Retinal pigment epithelial cell (primary cell): ENCODE measurements around the gene DRC7.

ENCODE experiments used
- DNase-seq: peaks from one replicate; pipeline ENCODE4 v3.0.0-alpha.2; 2010; ENCODE audit warnings: low read depth
- H3K4me3 ChIP-seq: 2 replicates; pipeline ENCODE4 v1.5.1; 2011; ENCODE audit warnings: mild to moderate bottlenecking, low read length, control low read depth, moderate library complexity
- TF ChIP-seq, protein P1 (sequence below): conservative IDR thresholded peaks from 2 replicates; pipeline ENCODE4 v1.5.1; 2011; ENCODE audit warnings: low read depth, low read length, control low read depth, inconsistent platforms

The DRC7 gene

DNA sequence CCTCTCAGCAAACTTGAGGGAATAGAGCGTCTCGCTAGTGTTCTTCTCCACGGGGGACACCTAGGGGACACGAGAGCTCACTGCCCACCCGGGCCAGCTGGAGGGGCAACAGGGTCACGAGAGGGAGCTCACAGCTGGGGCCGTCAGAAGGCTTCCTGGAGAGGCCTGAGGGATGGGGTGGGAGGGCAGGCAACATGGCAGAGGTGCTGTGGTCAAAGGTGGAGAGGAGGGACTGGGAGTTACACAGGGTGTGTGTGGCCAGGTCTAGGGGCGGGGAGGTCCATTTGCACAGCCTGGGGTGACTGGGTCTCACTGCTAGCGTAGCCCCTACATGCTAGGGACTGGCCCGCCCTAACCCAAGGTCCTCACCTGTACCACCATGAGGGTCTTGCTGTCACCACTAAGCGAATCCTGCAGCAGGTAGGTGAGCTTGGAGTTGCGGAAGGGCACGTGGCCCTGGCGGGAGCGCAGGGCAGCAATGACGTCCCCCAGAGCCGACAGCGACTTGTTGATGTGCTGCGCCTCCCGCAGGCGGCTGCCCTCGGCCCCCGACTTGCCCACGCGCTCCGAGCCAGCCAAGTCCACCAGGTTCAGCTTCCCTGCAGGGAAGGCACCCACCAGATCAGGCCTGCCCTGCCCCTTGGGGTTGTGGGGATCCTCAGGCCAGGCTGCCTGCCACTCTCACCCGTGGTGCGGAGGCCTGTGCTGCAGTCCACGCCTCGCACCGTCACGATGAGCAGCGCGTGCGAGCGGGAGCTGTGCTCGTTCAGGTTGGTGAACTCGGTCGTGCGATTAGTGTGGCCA lies 66.0 kb downstream of the DRC7 start:
- DNase-seq, result no peak
- TF ChIP-seq, protein P1, sequence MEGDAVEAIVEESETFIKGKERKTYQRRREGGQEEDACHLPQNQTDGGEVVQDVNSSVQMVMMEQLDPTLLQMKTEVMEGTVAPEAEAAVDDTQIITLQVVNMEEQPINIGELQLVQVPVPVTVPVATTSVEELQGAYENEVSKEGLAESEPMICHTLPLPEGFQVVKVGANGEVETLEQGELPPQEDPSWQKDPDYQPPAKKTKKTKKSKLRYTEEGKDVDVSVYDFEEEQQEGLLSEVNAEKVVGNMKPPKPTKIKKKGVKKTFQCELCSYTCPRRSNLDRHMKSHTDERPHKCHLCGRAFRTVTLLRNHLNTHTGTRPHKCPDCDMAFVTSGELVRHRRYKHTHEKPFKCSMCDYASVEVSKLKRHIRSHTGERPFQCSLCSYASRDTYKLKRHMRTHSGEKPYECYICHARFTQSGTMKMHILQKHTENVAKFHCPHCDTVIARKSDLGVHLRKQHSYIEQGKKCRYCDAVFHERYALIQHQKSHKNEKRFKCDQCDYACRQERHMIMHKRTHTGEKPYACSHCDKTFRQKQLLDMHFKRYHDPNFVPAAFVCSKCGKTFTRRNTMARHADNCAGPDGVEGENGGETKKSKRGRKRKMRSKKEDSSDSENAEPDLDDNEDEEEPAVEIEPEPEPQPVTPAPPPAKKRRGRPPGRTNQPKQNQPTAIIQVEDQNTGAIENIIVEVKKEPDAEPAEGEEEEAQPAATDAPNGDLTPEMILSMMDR, result no peak
- H3K4me3 ChIP-seq, result no peak overlapping the region

DNA sequence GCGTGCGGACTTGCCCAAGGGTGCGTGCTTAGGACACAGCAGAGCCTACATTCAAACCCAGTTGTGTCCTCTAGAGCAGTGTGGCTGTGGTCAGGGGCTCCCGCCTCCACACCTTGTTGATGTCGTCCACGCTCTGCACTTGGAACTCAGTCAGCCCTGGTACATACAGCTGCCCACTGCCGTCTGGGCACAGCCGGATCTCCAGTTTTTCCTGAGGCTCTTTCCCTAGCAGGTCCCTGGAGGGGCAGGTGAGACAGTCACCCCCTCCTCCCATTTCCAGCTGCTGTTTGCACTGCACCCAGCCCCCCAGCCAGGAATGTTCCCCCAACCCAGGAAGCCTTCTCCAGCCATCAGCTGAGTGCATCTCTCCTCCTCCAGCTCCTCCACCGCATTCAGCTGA lies 66.7 kb downstream of the DRC7 start:
- no peak overlapping the region for H3K4me3 ChIP-seq
- DNase-seq, result no peak
- TF ChIP-seq, protein P1, result no peak

- no peak overlapping the region for H3K4me3 ChIP-seq
- DNase-seq, result no peak
- TF ChIP-seq, protein P1, result no peak
Measured at GRCh38 chr16:57761957-57762356, 67.4 kb downstream of the DRC7 start.

DNA sequence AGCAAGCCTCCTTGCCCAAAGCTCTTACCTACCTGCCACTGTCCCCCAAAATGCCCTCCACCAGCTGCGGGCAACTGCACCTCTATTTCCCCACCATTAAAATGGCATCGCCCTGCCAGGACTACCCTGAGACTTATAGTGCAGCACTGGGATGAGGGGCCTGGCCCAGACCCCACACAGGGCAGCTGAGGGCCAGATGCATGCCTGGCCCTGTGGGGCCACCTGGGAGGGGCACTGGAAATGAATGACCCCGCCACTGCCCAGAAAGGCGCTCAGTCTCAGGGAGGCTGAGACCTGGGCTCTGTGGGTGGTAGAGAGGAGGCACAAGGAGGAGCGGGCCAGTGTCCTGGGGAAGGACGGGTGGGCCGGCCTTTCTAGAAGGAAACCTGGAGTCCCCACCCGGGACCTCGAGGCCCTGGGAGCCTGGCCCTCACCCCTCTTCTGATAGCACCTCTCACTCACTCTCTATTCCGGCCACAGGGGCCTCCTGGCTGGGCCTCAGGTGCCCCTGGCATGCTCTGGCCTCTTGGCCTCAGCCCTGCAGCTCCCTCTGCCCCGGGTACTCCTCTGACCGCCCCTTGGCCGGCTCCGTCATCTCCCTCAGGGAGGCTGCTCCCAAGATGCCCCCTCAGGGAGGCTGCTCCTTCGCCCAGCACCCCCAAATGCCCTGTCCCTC lies 67.9 kb downstream of the DRC7 start:
- TF ChIP-seq, protein P1, result no peak
- no peak overlapping the region for H3K4me3 ChIP-seq
- DNase-seq, result no peak

- TF ChIP-seq, protein P1, result no peak
- no peak for DNase-seq
- no peak overlapping the region for H3K4me3 ChIP-seq
Measured at GRCh38 chr16:57763285-57764005, 68.8 kb downstream of the DRC7 start.

GRCh38 chr16:57764006-57764340 lies 69.4 kb downstream of the DRC7 start:
- H3K4me3 ChIP-seq, result no peak overlapping the region
- TF ChIP-seq, protein P1, result no peak
- DNase-seq, result no peak
